ENCODE results near the gene PHACTR3.

GRCh38 chr20:59725476-59726280, 121.3 kb downstream of the PHACTR3 start:
- TF ChIP-seq POLR2A (IDR thresholded peaks at IDR 0.05) = no peak
- no peak for TF ChIP-seq CTCF (IDR thresholded peaks at IDR 0.05)

Data from right lobe of liver (tissue), 4 donors.